IPS DF 6.9 (cell line): Measurements from ENCODE around the gene C10orf90.

Source experiments
- DNase-seq: peaks from one replicate; pipeline ENCODE4 v3.0.0-alpha.2; 2013; ENCODE audit warnings: low read depth, low spot score
- H3K27ac ChIP-seq: one replicate; pipeline ENCODE4 v1.5.1; 2013; ENCODE audit warnings: low read length, control low read depth
- H3K27me3 ChIP-seq: 2 replicates; pipeline ENCODE4 v1.6.1; 2013; ENCODE audit warnings: mild to moderate bottlenecking, low read length; ENCODE audit not compliant: control insufficient read depth, insufficient read depth
- H3K36me3 ChIP-seq: 2 replicates; pipeline ENCODE4 v1.6.1; 2013; ENCODE audit warnings: low read length; ENCODE audit not compliant: control insufficient read depth, insufficient read depth
- H3K4me1 ChIP-seq: 2 replicates; pipeline ENCODE4 v1.6.1; 2013; ENCODE audit warnings: low read length; ENCODE audit not compliant: control insufficient read depth, insufficient read depth
- H3K4me3 ChIP-seq: 2 replicates; pipeline ENCODE4 v1.5.1; 2013; ENCODE audit warnings: mild to moderate bottlenecking, low read length
- H3K9me3 ChIP-seq: 2 replicates; pipeline ENCODE4 v1.6.1; 2013; ENCODE audit warnings: low read length, inconsistent platforms; ENCODE audit not compliant: control insufficient read depth, insufficient read depth
- whole genome bisulfite sequencing: extraction: QIAGEN DNeasy Blood & Tissue Kit; methylation state at CpG from one replicate; pipeline ENCODE4 v1.1.7; 2013; ENCODE audit warnings: mixed read lengths, missing lambda C conversion rate; ENCODE audit not compliant: insufficient read length, insufficient coverage; 5-methylcytosine and 5-hydroxymethylcytosine counted together

Gene C10orf90

GRCh38 chr10:126588024-126588423 is 82.5 kb downstream of the C10orf90 start:
- no peaks in the 10 kb centered on the region for H3K9me3 ChIP-seq
- DNase-seq = no peak
- H3K27ac ChIP-seq = no peak overlapping the region
- no peaks in the 10 kb centered on the region for H3K36me3 ChIP-seq
- no peak overlapping the region for H3K4me3 ChIP-seq
- WGBS = no CpG with 5 or more reads among the region's 4 CpGs
- H3K4me1 ChIP-seq = no peaks in the 10 kb centered on the region
- H3K27me3 ChIP-seq = no peaks in the 10 kb centered on the region

- H3K36me3 ChIP-seq = no peaks in the 10 kb centered on the region
- H3K27ac ChIP-seq = no peak overlapping the region
- no peaks in the 10 kb centered on the region for H3K4me1 ChIP-seq
- no peak for DNase-seq
- WGBS = no CpG with 5 or more reads among the region's 5 CpGs
- no peak overlapping the region for H3K4me3 ChIP-seq
- H3K27me3 ChIP-seq = no peaks in the 10 kb centered on the region
- no peaks in the 10 kb centered on the region for H3K9me3 ChIP-seq
Observed at GRCh38 chr10:126586878-126587277, 83.6 kb downstream of the C10orf90 start.

GRCh38 chr10:126586128-126586527 is 84.4 kb downstream of the C10orf90 start:
- no peak overlapping the region for H3K4me3 ChIP-seq
- no peaks in the 10 kb centered on the region for H3K4me1 ChIP-seq
- H3K27me3 ChIP-seq = no peaks in the 10 kb centered on the region
- H3K36me3 ChIP-seq = no peaks in the 10 kb centered on the region
- WGBS = no CpG with 5 or more reads among the region's 14 CpGs
- DNase-seq = no peak
- H3K9me3 ChIP-seq = no peaks in the 10 kb centered on the region
- no peak overlapping the region for H3K27ac ChIP-seq

GRCh38 chr10:126585249-126586017 is 85.1 kb downstream of the C10orf90 start:
- no peak overlapping the region for H3K4me3 ChIP-seq
- no peak overlapping the region for H3K27ac ChIP-seq
- H3K9me3 ChIP-seq = no peaks in the 10 kb centered on the region
- DNase-seq = no peak
- H3K4me1 ChIP-seq = no peaks in the 10 kb centered on the region
- H3K36me3 ChIP-seq = no peaks in the 10 kb centered on the region
- no CpG with 5 or more reads among the region's 6 CpGs for WGBS
- H3K27me3 ChIP-seq = no peaks in the 10 kb centered on the region

GRCh38 chr10:126584836-126585235 is 85.7 kb downstream of the C10orf90 start:
- no peak for DNase-seq
- H3K27ac ChIP-seq = no peak overlapping the region

GRCh38 chr10:126583552-126584200 is 86.8 kb downstream of the C10orf90 start:
- Histone ChIP-seq H3K4me3 (no peak overlapping the region), H3K27ac (no peak overlapping the region), H3K27me3 (no peaks in the 10 kb centered on the region), H3K9me3 (no peaks in the 10 kb centered on the region), H3K36me3 (no peaks in the 10 kb centered on the region), H3K4me1 (no peaks in the 10 kb centered on the region)
- no CpG with 5 or more reads among the region's 6 CpGs for WGBS
- no peak for DNase-seq

More at GRCh38 chr10:126584836-126585235, 85.7 kb downstream of the C10orf90 start:
- no peaks in the 10 kb centered on the region for H3K9me3 ChIP-seq
- H3K4me1 ChIP-seq = no peaks in the 10 kb centered on the region
- no peaks in the 10 kb centered on the region for H3K27me3 ChIP-seq
- no CpG with 5 or more reads among the region's 3 CpGs for WGBS
- H3K36me3 ChIP-seq = no peaks in the 10 kb centered on the region
- no peak overlapping the region for H3K4me3 ChIP-seq

GRCh38 chr10:126581648-126582046 is 88.8 kb downstream of the C10orf90 start:
- no peaks in the 10 kb centered on the region for H3K9me3 ChIP-seq
- no peaks in the 10 kb centered on the region for H3K27me3 ChIP-seq
- WGBS = no CpG with 5 or more reads among the region's 7 CpGs

GRCh38 chr10:126580873-126581647 is 89.4 kb downstream of the C10orf90 start:
- DNase-seq = no peak
- no CpG with 5 or more reads among the region's 10 CpGs for WGBS
- Histone ChIP-seq H3K36me3 (no peaks in the 10 kb centered on the region), H3K4me3 (no peak overlapping the region), H3K27me3 (no peaks in the 10 kb centered on the region), H3K4me1 (no peaks in the 10 kb centered on the region), H3K9me3 (no peaks in the 10 kb centered on the region), H3K27ac (no peak overlapping the region)

More at GRCh38 chr10:126581648-126582046, 88.8 kb downstream of the C10orf90 start:
- Histone ChIP-seq H3K36me3 (no peaks in the 10 kb centered on the region), H3K4me3 (no peak overlapping the region), H3K4me1 (no peaks in the 10 kb centered on the region), H3K27ac (no peak overlapping the region)
- DNase-seq = no peak

- peaks cover 3% of the 10 kb centered on the region; the same call in 1 of the 2 replicates for H3K4me1 ChIP-seq
- DNase-seq = no peak
- no peak overlapping the region for H3K4me3 ChIP-seq
- no peak overlapping the region for H3K27ac ChIP-seq
- H3K36me3 ChIP-seq = no peaks in the 10 kb centered on the region
- H3K9me3 ChIP-seq = no peaks in the 10 kb centered on the region
- no CpG with 5 or more reads among the region's 2 CpGs for WGBS
- no peaks in the 10 kb centered on the region for H3K27me3 ChIP-seq
Observed at GRCh38 chr10:126576336-126576735, 94.2 kb downstream of the C10orf90 start.
